ENCODE data around the gene FSTL1.

The FSTL1 gene

GRCh38 chr3:120357807-120358206 lies 93.0 kb downstream of the FSTL1 start:
- H3K4me1 ChIP-seq (ENCODE audit: control insufficient read depth, insufficient read depth, low read length) = no peaks in the 10 kb centered on the region
- H3K27me3 ChIP-seq (ENCODE audit: control insufficient read depth in 1 of 2, insufficient read depth in 2 of 2, low read length in 2 of 2) = no peaks in the 10 kb centered on the region
- no peak overlapping the region for H3K27ac ChIP-seq (ENCODE audit: low read length)
- H3K9ac ChIP-seq (ENCODE audit: low read length in 2 of 2) = no peak overlapping the region
- H3K9me3 ChIP-seq (ENCODE audit: control insufficient read depth in 2 of 2, low read length in 2 of 2) = no peaks in the 10 kb centered on the region
- no peaks in the 10 kb centered on the region for H3K36me3 ChIP-seq (ENCODE audit: control insufficient read depth in 2 of 2, insufficient read depth in 2 of 2, low read length in 2 of 2)
- no peak overlapping the region for H3K4me3 ChIP-seq (ENCODE audit: low read length in 2 of 2)

DNA sequence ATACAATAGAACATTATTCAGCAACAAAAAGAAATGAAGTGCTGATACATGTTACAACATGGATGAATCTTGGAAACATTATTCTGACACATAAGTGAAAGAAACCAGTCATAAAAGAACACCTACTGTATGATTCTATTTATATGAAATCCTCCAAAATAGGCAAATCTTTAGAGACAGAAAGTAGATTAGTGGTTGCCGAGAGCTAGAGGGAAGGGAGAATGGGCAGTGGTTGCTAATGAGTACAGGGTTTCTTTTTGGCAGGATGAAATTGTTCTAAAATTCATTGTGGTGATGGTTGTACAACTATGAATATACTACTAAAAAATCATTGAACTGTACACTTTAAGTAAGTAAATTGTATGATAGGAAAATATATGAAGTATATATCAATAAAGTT lies 95.3 kb downstream of the FSTL1 start:
- Histone ChIP-seq H3K36me3 (ENCODE audit: control insufficient read depth in 2 of 2, insufficient read depth in 2 of 2, low read length in 2 of 2) (no peaks in the 10 kb centered on the region), H3K27me3 (ENCODE audit: control insufficient read depth in 1 of 2, insufficient read depth in 2 of 2, low read length in 2 of 2) (no peaks in the 10 kb centered on the region), H3K9ac (ENCODE audit: low read length in 2 of 2) (no peak overlapping the region), H3K4me3 (ENCODE audit: low read length in 2 of 2) (no peak overlapping the region), H3K9me3 (ENCODE audit: control insufficient read depth in 2 of 2, low read length in 2 of 2) (no peaks in the 10 kb centered on the region), H3K27ac (ENCODE audit: low read length) (no peak overlapping the region), H3K4me1 (ENCODE audit: control insufficient read depth, insufficient read depth, low read length) (no peaks in the 10 kb centered on the region)

DNA sequence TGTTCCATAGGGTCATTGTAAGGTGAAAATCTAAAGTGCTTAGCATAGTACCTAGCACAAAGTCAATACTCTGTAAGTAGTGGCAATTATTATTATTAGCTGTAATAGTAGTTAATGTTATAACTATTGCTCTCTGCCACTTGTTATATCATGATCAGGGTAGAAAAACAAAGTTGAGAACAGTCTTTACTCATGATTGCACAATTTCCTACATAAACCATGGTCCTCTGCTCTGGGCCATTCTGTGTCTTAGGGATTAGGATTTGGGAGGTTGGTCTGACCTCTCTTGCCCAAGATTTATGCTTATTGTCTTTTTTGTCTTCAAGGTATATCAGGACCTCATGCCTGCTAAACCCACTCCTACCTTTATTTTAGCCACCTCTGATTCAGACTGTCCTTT lies 97.3 kb downstream of the FSTL1 start:
- Histone ChIP-seq H3K36me3 (ENCODE audit: control insufficient read depth in 2 of 2, insufficient read depth in 2 of 2, low read length in 2 of 2) (no peaks in the 10 kb centered on the region), H3K4me3 (ENCODE audit: low read length in 2 of 2) (no peak overlapping the region), H3K9ac (ENCODE audit: low read length in 2 of 2) (no peak overlapping the region), H3K27me3 (ENCODE audit: control insufficient read depth in 1 of 2, insufficient read depth in 2 of 2, low read length in 2 of 2) (no peaks in the 10 kb centered on the region), H3K27ac (ENCODE audit: low read length) (no peak overlapping the region), H3K4me1 (ENCODE audit: control insufficient read depth, insufficient read depth, low read length) (no peaks in the 10 kb centered on the region), H3K9me3 (ENCODE audit: control insufficient read depth in 2 of 2, low read length in 2 of 2) (no peaks in the 10 kb centered on the region)

DNA sequence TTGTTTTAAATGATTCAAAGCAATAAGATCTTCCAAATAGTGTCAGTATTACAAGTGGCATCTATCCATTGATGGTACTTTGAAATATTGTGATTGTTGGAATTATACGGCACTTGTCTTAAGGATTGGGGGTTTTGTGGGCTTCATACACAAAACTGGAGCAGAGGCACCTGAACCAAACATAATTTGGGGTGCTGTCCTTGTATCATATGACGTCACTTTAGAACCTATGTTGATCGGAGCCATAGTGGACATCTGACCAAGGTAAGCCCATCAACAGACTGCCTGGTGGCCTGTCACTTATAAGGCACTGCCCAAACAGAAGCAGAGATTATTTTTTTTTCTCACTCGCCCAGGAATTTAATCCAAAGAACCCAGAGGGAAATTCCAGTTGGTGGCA lies 98.8 kb downstream of the FSTL1 start:
- no peaks in the 10 kb centered on the region for H3K27me3 ChIP-seq (ENCODE audit: control insufficient read depth in 1 of 2, insufficient read depth in 2 of 2, low read length in 2 of 2)

DNA sequence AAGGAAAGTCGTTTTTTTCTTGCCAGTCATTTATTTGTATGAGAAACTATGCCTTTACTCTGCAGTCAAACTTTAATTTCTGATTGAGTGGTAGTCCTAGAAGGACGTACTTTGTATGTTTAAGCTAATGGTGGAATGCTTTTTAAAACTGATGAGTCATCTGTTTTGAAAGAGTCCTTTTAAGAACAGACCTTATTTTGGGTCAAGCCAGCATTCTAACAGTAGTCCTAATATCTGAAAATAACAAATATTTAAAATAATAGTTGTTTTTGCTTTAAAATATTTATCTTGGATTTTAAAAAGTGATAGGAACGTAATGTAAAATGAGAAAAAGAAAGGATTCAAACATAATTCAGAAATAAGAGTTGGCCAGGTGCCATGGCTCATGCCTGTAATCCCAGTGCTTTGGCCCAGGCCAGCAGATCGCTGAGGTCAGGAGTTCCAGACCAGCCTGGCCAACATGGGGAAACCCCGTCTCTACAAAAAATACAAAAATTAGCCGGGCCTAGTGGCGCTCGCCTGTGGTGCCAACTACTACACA lies 100.3 kb downstream of the FSTL1 start:
- H3K4me1 ChIP-seq (ENCODE audit: control insufficient read depth, insufficient read depth, low read length) = peaks cover 5% of the 10 kb centered on the region
- H3K27ac ChIP-seq (ENCODE audit: low read length) = no peak overlapping the region
- H3K27me3 ChIP-seq (ENCODE audit: control insufficient read depth in 1 of 2, insufficient read depth in 2 of 2, low read length in 2 of 2) = no peaks in the 10 kb centered on the region
- H3K9me3 ChIP-seq (ENCODE audit: control insufficient read depth in 2 of 2, low read length in 2 of 2) = no peaks in the 10 kb centered on the region
- peak overlapping the region in 1 of 2 donors; percentile 22 for H3K9ac ChIP-seq (ENCODE audit: low read length in 2 of 2)
- peak overlapping the region; percentile 72 to 82 for H3K4me3 ChIP-seq (ENCODE audit: low read length in 2 of 2)
- H3K36me3 ChIP-seq (ENCODE audit: control insufficient read depth in 2 of 2, insufficient read depth in 2 of 2, low read length in 2 of 2) = no peaks in the 10 kb centered on the region

More for the DNA sequence above, 98.8 kb downstream of the FSTL1 start:
- Histone ChIP-seq H3K4me3 (ENCODE audit: low read length in 2 of 2) (no peak overlapping the region), H3K27ac (ENCODE audit: low read length) (no peak overlapping the region), H3K36me3 (ENCODE audit: control insufficient read depth in 2 of 2, insufficient read depth in 2 of 2, low read length in 2 of 2) (no peaks in the 10 kb centered on the region), H3K9ac (ENCODE audit: low read length in 2 of 2) (no peak overlapping the region), H3K4me1 (ENCODE audit: control insufficient read depth, insufficient read depth, low read length) (peaks cover 5% of the 10 kb centered on the region), H3K9me3 (ENCODE audit: control insufficient read depth in 2 of 2, low read length in 2 of 2) (no peaks in the 10 kb centered on the region)

- Histone ChIP-seq H3K9me3 (ENCODE audit: control insufficient read depth in 2 of 2, low read length in 2 of 2) (no peaks in the 10 kb centered on the region), H3K4me1 (ENCODE audit: control insufficient read depth, insufficient read depth, low read length) (peaks cover 5% of the 10 kb centered on the region), H3K9ac (ENCODE audit: low read length in 2 of 2) (peak overlapping the region; percentile 80 to 84), H3K27me3 (ENCODE audit: control insufficient read depth in 1 of 2, insufficient read depth in 2 of 2, low read length in 2 of 2) (no peaks in the 10 kb centered on the region), H3K36me3 (ENCODE audit: control insufficient read depth in 2 of 2, insufficient read depth in 2 of 2, low read length in 2 of 2) (no peaks in the 10 kb centered on the region), H3K4me3 (ENCODE audit: low read length in 2 of 2) (peak overlapping the region; percentile 72 to 82), H3K27ac (ENCODE audit: low read length) (peak overlapping the region; percentile 83)
Measured at GRCh38 chr3:120349855-120350125, 101.0 kb downstream of the FSTL1 start.

DNA sequence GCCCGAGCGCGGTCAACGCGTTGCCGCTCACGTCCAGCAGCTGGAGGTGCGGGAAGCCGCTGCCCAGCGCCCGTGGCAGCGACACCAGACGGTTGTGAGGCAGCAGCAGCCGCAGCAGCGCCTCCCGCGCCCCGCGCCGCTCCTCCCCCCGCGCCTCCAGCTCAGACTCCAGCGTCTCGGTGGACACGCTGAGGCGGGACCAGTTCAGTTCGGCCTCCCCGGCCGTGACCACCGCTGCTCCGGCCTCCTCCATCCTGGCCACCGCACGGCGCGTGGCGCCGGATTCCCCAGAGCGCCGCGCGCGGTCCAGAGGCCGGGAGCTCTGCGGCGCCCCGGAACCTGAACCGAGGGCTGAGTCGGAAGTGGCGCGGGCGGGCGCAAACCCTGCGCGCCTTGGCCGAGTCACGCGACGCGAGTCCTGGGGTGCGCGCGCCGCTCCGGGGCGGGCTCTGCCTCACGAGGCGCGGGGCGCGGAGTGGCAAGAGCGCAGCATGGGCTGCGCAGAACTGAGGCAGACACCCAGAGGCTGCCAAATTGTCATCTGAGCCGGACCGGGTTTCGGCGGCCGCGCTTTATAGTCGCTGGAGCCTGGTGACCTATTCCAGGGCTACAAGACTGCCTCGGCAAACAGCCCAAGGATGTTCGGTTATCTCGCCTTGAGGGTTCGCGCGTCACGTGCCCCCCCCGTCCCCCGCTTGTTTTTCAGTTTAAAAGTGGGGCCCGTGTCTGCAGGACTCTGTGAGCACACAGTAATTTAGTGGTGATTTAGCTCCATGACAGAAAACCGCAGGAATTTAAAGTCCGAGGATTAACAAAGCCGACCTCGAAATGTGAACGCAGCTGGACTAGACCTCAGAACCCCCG lies 101.6 kb downstream of the FSTL1 start, which contains the start of gene LRRC58:
TSS of gene LRRC58 (minus strand) at position 364 of the 864 bp plus-strand sequence. CDS start at position 253, 111 bp downstream.
- peak within 1 kb of the TSS; percentile 83 for H3K27ac ChIP-seq (ENCODE audit: low read length)
- peak within 1 kb of the TSS; percentile 72 to 82 for H3K4me3 ChIP-seq (ENCODE audit: low read length in 2 of 2)
- H3K27me3 ChIP-seq (ENCODE audit: control insufficient read depth in 1 of 2, insufficient read depth in 2 of 2, low read length in 2 of 2) = no peaks in the 10 kb centered on the region
- H3K36me3 ChIP-seq (ENCODE audit: control insufficient read depth in 2 of 2, insufficient read depth in 2 of 2, low read length in 2 of 2) = no peaks in the 10 kb centered on the region
- H3K9me3 ChIP-seq (ENCODE audit: control insufficient read depth in 2 of 2, low read length in 2 of 2) = no peaks in the 10 kb centered on the region
- H3K4me1 ChIP-seq (ENCODE audit: control insufficient read depth, insufficient read depth, low read length) = peaks cover 5% of the 10 kb centered on the region
- H3K9ac ChIP-seq (ENCODE audit: low read length in 2 of 2) = peak within 1 kb of the TSS; percentile 80 to 84

DNA sequence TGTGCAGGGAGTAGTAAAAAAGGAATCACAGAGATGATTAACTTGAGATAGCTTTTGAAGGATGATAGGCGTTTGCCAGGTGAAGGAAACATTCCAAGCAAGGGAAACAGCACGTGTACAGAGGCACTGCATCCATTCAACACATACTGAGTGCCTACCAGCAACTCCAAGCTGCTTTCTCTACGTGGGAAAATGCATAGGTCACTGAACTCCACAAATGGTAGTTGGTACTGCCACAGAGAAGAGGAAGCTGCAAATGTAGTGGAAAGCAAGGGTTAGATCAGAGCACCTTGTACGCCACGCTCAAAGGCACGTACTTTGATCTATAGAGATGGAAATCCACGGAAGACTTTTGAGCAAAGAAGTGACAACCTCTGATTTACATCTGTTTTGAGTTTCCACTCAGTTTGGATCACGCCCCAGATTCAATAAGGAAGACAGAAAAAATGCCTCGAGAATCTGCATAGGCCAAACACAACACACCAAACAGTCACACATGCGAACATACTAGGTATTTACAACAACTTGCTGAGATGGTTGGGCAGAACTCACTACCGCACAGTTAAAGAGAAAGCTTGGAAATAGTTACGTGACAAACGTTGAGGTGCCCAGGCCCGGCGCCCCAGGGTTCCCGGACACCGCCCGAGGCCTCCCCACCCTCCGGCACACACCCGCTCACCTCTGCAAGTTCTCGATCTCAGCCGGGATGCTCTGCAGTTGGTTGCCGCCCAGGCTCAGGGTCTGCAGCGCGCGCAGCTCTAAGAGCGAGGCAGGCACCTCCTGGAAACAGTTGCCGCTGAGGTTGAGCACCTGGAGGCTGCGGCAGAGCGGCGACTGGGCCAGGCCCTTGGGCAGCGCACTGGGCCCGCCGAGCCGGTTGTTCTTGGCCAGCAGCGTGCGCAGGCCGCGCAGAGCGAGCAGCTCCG lies 102.5 kb downstream of the FSTL1 start:
- no peaks in the 10 kb centered on the region for H3K9me3 ChIP-seq (ENCODE audit: control insufficient read depth in 2 of 2, low read length in 2 of 2)
- peak overlapping the region; percentile 78 to 80 for H3K9ac ChIP-seq (ENCODE audit: low read length in 2 of 2)
- peak overlapping the region; percentile 83 for H3K27ac ChIP-seq (ENCODE audit: low read length)
- peaks cover 5% of the 10 kb centered on the region for H3K4me1 ChIP-seq (ENCODE audit: control insufficient read depth, insufficient read depth, low read length)
- peak overlapping the region; percentile 72 to 82 for H3K4me3 ChIP-seq (ENCODE audit: low read length in 2 of 2)
- no peaks in the 10 kb centered on the region for H3K36me3 ChIP-seq (ENCODE audit: control insufficient read depth in 2 of 2, insufficient read depth in 2 of 2, low read length in 2 of 2)
- H3K27me3 ChIP-seq (ENCODE audit: control insufficient read depth in 1 of 2, insufficient read depth in 2 of 2, low read length in 2 of 2) = no peaks in the 10 kb centered on the region

GRCh38 chr3:120344349-120344748 lies 106.4 kb downstream of the FSTL1 start:
- Histone ChIP-seq H3K36me3 (ENCODE audit: control insufficient read depth in 2 of 2, insufficient read depth in 2 of 2, low read length in 2 of 2) (no peaks in the 10 kb centered on the region), H3K9ac (ENCODE audit: low read length in 2 of 2) (no peak overlapping the region), H3K4me3 (ENCODE audit: low read length in 2 of 2) (no peak overlapping the region), H3K27ac (ENCODE audit: low read length) (no peak overlapping the region), H3K27me3 (ENCODE audit: control insufficient read depth in 1 of 2, insufficient read depth in 2 of 2, low read length in 2 of 2) (no peaks in the 10 kb centered on the region), H3K9me3 (ENCODE audit: control insufficient read depth in 2 of 2, low read length in 2 of 2) (no peaks in the 10 kb centered on the region), H3K4me1 (ENCODE audit: control insufficient read depth, insufficient read depth, low read length) (peaks cover 5% of the 10 kb centered on the region)
